HCT116 (cell line): Measurements from ENCODE around the gene KPNA3. TPM values are rescaled to one million over a fixed set of nuclear protein-coding genes. Genes with fewer than 3 reads are reported as not detected.

Source experiments
- ATAC-seq: fragments of 200-7000 bp; cut with Tn5 transposase; 2 replicates; pipeline ENCODE4 v1.9.1; 2020; ENCODE audit warnings: mild to moderate bottlenecking, moderate library complexity
- BruUV-seq: library from RNA; stranded (reverse); fragments of 400-500 nt; replicated peaks from 2 replicates; lab custom pipeline; 2021; lab: Mats Ljungman, UMichigan
- CTCF ChIA-PET: fragments of 300-600 bp; sonication (Branson Sonifier 250); formaldehyde crosslinking; loops from one replicate; lab custom pipeline; 2021; ENCODE audit warnings: antibody characterized with exemption; lab: Charles Lee
- POLR2A ChIA-PET: fragments of 300-600, 350-600 bp; sonication (Branson Sonifier 250); formaldehyde crosslinking; loops from one replicate; lab custom pipeline; 2021; ENCODE audit warnings: antibody characterized with exemption; lab: Charles Lee
- RAD21 ChIA-PET, 2 experiments: fragments of 300-600 bp; sonication (Branson Sonifier 250); formaldehyde crosslinking; loops; one replicate each; lab custom pipeline; 2023; ENCODE audit warnings: low total read pairs in 2 of 2; ENCODE audit not compliant: uncharacterized antibody in 2 of 2, unreplicated experiment in 2 of 2, low non-redundant PET in 1 of 2; lab: Charles Lee
- DNase-seq: peaks from one replicate; pipeline ENCODE4 v3.0.0-alpha.2; 2010; ENCODE audit warnings: low read depth, low spot score
- H2AFZ ChIP-seq: fragments of 200-600 bp; shearing (Covaris generic), sonication (generic); 2 replicates; pipeline ENCODE4 v1.6.1; 2017; ENCODE audit warnings: low read depth, mixed run types, mixed read lengths, antibody characterized with exemption, low read length; ENCODE audit not compliant: poor library complexity, severe bottlenecking
- H3K27ac ChIP-seq: 2 replicates; pipeline ENCODE4 v1.5.1; 2012; ENCODE audit warnings: low read depth, low read length
- H3K27me3 ChIP-seq: fragments of 200-600 bp; sonication (generic); 2 replicates; pipeline ENCODE4 v1.6.1; 2016; ENCODE audit warnings: mixed run types, low read length, mixed read lengths; ENCODE audit not compliant: insufficient read depth
- H3K36me3 ChIP-seq, 2 experiments: fragments of 200-500 bp in 1 of 2; fragments of 200-600 bp in 1 of 2; sonication (Bioruptor generic) in 1 of 2; sonication (generic) in 1 of 2; 2 replicates each; pipeline versions ENCODE4 v1.5.1 to v1.6.1; 2014 to 2016; ENCODE audit warnings: low read length in 2 of 2, inconsistent platforms in 1 of 2, mixed read lengths in 1 of 2, mixed run types in 1 of 2; ENCODE audit not compliant: insufficient read depth in 2 of 2, control insufficient read depth in 1 of 2
- H3K4me1 ChIP-seq, 2 experiments: fragments of 200-600 bp in 1 of 2; sonication (generic) in 1 of 2; 2 replicates each; pipeline versions ENCODE4 v1.5.1 to v1.6.1; 2012 to 2017; ENCODE audit warnings: low read length in 2 of 2, inconsistent platforms in 1 of 2, mild to moderate bottlenecking in 1 of 2, mixed read lengths in 1 of 2, mixed run types in 1 of 2, moderate library complexity in 1 of 2; ENCODE audit not compliant: insufficient read depth in 2 of 2, control insufficient read depth in 1 of 2
- H3K4me2 ChIP-seq: fragments of 200-600 bp; sonication (generic); 2 replicates; pipeline ENCODE4 v1.6.1; 2017; ENCODE audit warnings: mixed run types, low read length, mixed read lengths
- H3K4me3 ChIP-seq, 2 experiments: fragments of 200-600 bp in 1 of 2; sonication (generic) in 1 of 2; replicated peaks in 1 of 2; 2 replicates each; pipeline ENCODE4 v1.5.1; 2011 to 2016; ENCODE audit warnings: low read length in 2 of 2, control low read depth in 1 of 2, low read depth in 1 of 2, mild to moderate bottlenecking in 1 of 2, mixed read lengths in 1 of 2, mixed run types in 1 of 2
- H3K79me2 ChIP-seq: fragments of 200-600 bp; sonication (generic); 2 replicates; pipeline ENCODE4 v1.6.1; 2017; ENCODE audit warnings: mild to moderate bottlenecking, mixed run types, low read length, moderate library complexity, mixed read lengths; ENCODE audit not compliant: insufficient read depth
- H3K9ac ChIP-seq: fragments of 200-600 bp; sonication (generic); 2 replicates; pipeline ENCODE4 v1.6.1; 2016; ENCODE audit warnings: low read length, mixed read lengths
- H3K9me2 ChIP-seq: fragments of 200-600 bp; sonication (generic), shearing (Covaris generic); 2 replicates; pipeline ENCODE4 v1.6.1; 2017; ENCODE audit warnings: mixed run types, mild to moderate bottlenecking, moderate library complexity; ENCODE audit not compliant: insufficient read depth
- H3K9me3 ChIP-seq, 2 experiments: fragments of 200-500 bp in 1 of 2; fragments of 200-600 bp in 1 of 2; sonication (Bioruptor generic) in 1 of 2; sonication (generic) in 1 of 2; 2 replicates each; pipeline ENCODE4 v1.6.1; 2014 to 2017; ENCODE audit warnings: low read length in 2 of 2, mixed read lengths in 2 of 2, inconsistent platforms in 1 of 2, low read depth in 1 of 2, mild to moderate bottlenecking in 1 of 2, mixed run types in 1 of 2, moderate library complexity in 1 of 2; ENCODE audit not compliant: control insufficient read depth in 1 of 2, insufficient read depth in 1 of 2
- H4K20me1 ChIP-seq: fragments of 200-600 bp; sonication (generic), shearing (Covaris generic); 2 replicates; pipeline ENCODE4 v1.6.1; 2017; ENCODE audit warnings: mixed run types, mild to moderate bottlenecking, moderate library complexity; ENCODE audit not compliant: insufficient read depth
- EGR1 ChIP-seq: IDR thresholded peaks from 2 replicates; pipeline ENCODE4 v1.6.1; 2012; ENCODE audit warnings: low read depth
- EZH2 ChIP-seq: fragments of 200-600 bp; sonication (generic); IDR thresholded peaks from 2 replicates; pipeline ENCODE4 v1.6.1; 2017; ENCODE audit warnings: antibody characterized with exemption, mixed run types
- JUND ChIP-seq: IDR thresholded peaks from 2 replicates; pipeline ENCODE4 v1.6.1; 2012
- POLR2A ChIP-seq: IDR thresholded peaks from 2 replicates; pipeline ENCODE4 v1.7.0; 2011; ENCODE audit warnings: borderline replicate concordance; ENCODE audit not compliant: insufficient read depth, insufficient read length; ENCODE audit errors: extremely low read depth
- SIN3A ChIP-seq: IDR thresholded peaks from 2 replicates; pipeline ENCODE4 v1.6.1; 2012; ENCODE audit warnings: low read depth
- SP1 ChIP-seq: IDR thresholded peaks from 2 replicates; pipeline ENCODE4 v1.6.1; 2012; ENCODE audit warnings: low read depth
- SRF ChIP-seq: IDR thresholded peaks from 2 replicates; pipeline ENCODE4 v1.6.1; 2012; ENCODE audit warnings: low read depth
- TCF7L2 ChIP-seq: IDR thresholded peaks from 2 replicates; pipeline ENCODE4 v1.7.0; 2011; ENCODE audit warnings: borderline replicate concordance, inconsistent platforms; ENCODE audit not compliant: insufficient read depth, insufficient read length; ENCODE audit errors: extremely low read depth
- YY1 ChIP-seq: IDR thresholded peaks from 2 replicates; pipeline ENCODE4 v1.6.1; 2011; ENCODE audit warnings: low read length, low read depth, moderate library complexity, mild to moderate bottlenecking; ENCODE audit not compliant: insufficient replicate concordance; ENCODE audit errors: extremely low read depth
- ZNF274 ChIP-seq: fragments of 200-500 bp; sonication (Bioruptor generic); IDR thresholded peaks from 2 replicates; pipeline ENCODE4 v1.6.1; 2014; ENCODE audit warnings: mild to moderate bottlenecking, low read depth, low read length, inconsistent platforms
- intact Hi-C: fragments of 100-400 bp; cut with micrococcal nuclease; formaldehyde crosslinking; loops from 2 replicates; pipeline ENCODE4 v1.10.0; 2022
- total RNA-seq: library from RNA; stranded (reverse); gene quantifications from one replicate; pipeline ENCODE4 v1.2.1, GENCODE V29; 2021; ENCODE audit not compliant: unreplicated experiment
- TF ChIP-seq, protein P1 (sequence below): IDR thresholded peaks from 2 replicates; pipeline ENCODE4 v1.6.1; 2012
- TF ChIP-seq, protein P2 (sequence below), 3 experiments: fragments of 200-600 bp in 1 of 3; sonication (generic) in 1 of 3; IDR thresholded peaks in 2 of 3; conservative IDR thresholded peaks in 1 of 3; 2 replicates each; pipeline ENCODE4 v1.5.1; 2012 to 2017; ENCODE audit warnings: low read depth in 2 of 3, low read length in 2 of 3, antibody characterized with exemption in 1 of 3, borderline replicate concordance in 1 of 3, control low read depth in 1 of 3, mild to moderate bottlenecking in 1 of 3, mixed read lengths in 1 of 3, mixed run types in 1 of 3, moderate library complexity in 1 of 3; ENCODE audit not compliant: insufficient read depth in 1 of 3

Gene KPNA3
- total RNA-seq, 1 experiment from 2014 or later, result 45.0 TPM

DNA sequence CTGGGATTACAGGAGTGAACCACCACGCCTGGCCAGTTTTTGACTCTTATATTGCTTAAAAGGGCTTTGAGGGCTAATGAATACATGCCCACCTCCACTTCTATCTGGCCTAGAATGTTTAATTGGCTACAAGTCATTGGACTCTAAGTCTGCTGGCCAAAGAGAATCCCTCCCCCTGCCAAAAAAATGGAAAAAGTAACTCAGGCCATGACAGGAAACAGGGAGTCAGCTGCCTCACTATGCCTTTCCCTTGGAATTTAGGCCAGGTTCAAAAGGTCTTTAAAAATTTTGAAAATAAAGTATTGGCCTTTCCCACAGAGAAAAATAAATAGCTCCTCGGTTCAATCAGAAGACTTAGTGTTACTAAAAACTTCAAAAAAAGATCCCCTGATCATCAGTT lies 34.9 kb upstream of the KPNA3 start:
- H3K79me2 ChIP-seq, result no peaks in the 10 kb centered on the region
- H3K4me2 ChIP-seq, result no peak overlapping the region
- no peaks in the 10 kb centered on the region for H3K9me3 ChIP-seq
- DNase-seq, result no peak
- H4K20me1 ChIP-seq, result no peaks in the 10 kb centered on the region
- H3K9ac ChIP-seq, result no peak overlapping the region
- H3K4me1 ChIP-seq, result no peaks in the 10 kb centered on the region
- intact Hi-C loops, result no loop called here
- RAD21 ChIA-PET, result no interaction called here
- no peak overlapping the region for H3K4me3 ChIP-seq
- no peaks in the 10 kb centered on the region for H3K27me3 ChIP-seq
- no peaks in the 10 kb centered on the region for H3K9me2 ChIP-seq
- no peak overlapping the region for H3K27ac ChIP-seq
- H3K36me3 ChIP-seq, result no peaks in the 10 kb centered on the region
- TF ChIP-seq SRF (no peak), YY1 (no peak), SP1 (no peak), SIN3A (no peak), JUND (no peak), EGR1 (no peak), EZH2 (no peak), TCF7L2 (no peak), ZNF274 (no peak), POLR2A (no peak)
- TF ChIP-seq, protein P1, sequence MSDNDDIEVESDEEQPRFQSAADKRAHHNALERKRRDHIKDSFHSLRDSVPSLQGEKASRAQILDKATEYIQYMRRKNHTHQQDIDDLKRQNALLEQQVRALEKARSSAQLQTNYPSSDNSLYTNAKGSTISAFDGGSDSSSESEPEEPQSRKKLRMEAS, result no peak
- TF ChIP-seq, protein P2, sequence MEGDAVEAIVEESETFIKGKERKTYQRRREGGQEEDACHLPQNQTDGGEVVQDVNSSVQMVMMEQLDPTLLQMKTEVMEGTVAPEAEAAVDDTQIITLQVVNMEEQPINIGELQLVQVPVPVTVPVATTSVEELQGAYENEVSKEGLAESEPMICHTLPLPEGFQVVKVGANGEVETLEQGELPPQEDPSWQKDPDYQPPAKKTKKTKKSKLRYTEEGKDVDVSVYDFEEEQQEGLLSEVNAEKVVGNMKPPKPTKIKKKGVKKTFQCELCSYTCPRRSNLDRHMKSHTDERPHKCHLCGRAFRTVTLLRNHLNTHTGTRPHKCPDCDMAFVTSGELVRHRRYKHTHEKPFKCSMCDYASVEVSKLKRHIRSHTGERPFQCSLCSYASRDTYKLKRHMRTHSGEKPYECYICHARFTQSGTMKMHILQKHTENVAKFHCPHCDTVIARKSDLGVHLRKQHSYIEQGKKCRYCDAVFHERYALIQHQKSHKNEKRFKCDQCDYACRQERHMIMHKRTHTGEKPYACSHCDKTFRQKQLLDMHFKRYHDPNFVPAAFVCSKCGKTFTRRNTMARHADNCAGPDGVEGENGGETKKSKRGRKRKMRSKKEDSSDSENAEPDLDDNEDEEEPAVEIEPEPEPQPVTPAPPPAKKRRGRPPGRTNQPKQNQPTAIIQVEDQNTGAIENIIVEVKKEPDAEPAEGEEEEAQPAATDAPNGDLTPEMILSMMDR (IDR thresholded peaks at IDR 0.05 in 2 of 3, conservative IDR thresholded peaks at IDR 0.05 in 1 of 3; ENCODE audit: borderline replicate concordance in 1 of 3, insufficient read depth in 1 of 3, low read depth in 2 of 3, low read length in 2 of 3), result no peak
- CTCF ChIA-PET, result no interaction called here
- POLR2A ChIA-PET, result no interaction called here
- no peak overlapping the region for H2AFZ ChIP-seq
- no TSS peak for BruUV-seq
- no peak for ATAC-seq
